Measurements from ENCODE around the gene CNR1. TPM values are rescaled to one million over a fixed set of nuclear protein-coding genes. Genes with fewer than 3 reads are reported as not detected.

Gene CNR1
- total RNA-seq, 4 donors from 2014 or later, result 0.38 to 7.2 (median 2.7) TPM

GRCh38 chr6:88145298-88145963 lies 20.7 kb downstream of the CNR1 start:
- Histone ChIP-seq H3K9me3 (no peaks in the 10 kb centered on the region), H3K27me3 (no peaks in the 10 kb centered on the region), H3K4me1 (no peaks in the 10 kb centered on the region), H3K4me3 (no peak overlapping the region), H3K27ac (no peak overlapping the region), H3K36me3 (no peaks in the 10 kb centered on the region)
- intact Hi-C loops (cut with DNase I), result no loop called here
- WGBS, 2 donors, result 78 to 80% methylated on average over 5 to 6 of the region's 6 CpGs
- no peak for TF ChIP-seq CTCF (IDR thresholded peaks at IDR 0.05)
- TF ChIP-seq POLR2A (IDR thresholded peaks at IDR 0.05), result no peak
- DNase-seq, result no peak

- Histone ChIP-seq H3K36me3 (no peaks in the 10 kb centered on the region), H3K27ac (no peak overlapping the region), H3K4me3 (no peak overlapping the region), H3K27me3 (no peaks in the 10 kb centered on the region), H3K9me3 (no peaks in the 10 kb centered on the region), H3K4me1 (no peaks in the 10 kb centered on the region)
- intact Hi-C loops (cut with DNase I), result no loop called here
- 84 to 95% methylated on average over 10 to 20 of the region's 20 CpGs for WGBS, 2 donors
- no peak for DNase-seq
- TF ChIP-seq CTCF (IDR thresholded peaks at IDR 0.05), result no peak
- no peak for TF ChIP-seq POLR2A (IDR thresholded peaks at IDR 0.05)
Measured at GRCh38 chr6:88144637-88145297, 21.4 kb downstream of the CNR1 start.

GRCh38 chr6:88143421-88144157 lies 22.6 kb downstream of the CNR1 start:
- no peaks in the 10 kb centered on the region for H3K4me1 ChIP-seq
- WGBS, 2 donors, result 64 to 77% methylated on average over 8 to 14 of the region's 14 CpGs
- no peaks in the 10 kb centered on the region for H3K27me3 ChIP-seq
- H3K9me3 ChIP-seq, result no peaks in the 10 kb centered on the region
- no peak overlapping the region for H3K4me3 ChIP-seq
- no peaks in the 10 kb centered on the region for H3K36me3 ChIP-seq
- intact Hi-C loops (cut with DNase I), result no loop called here
- no peak for TF ChIP-seq CTCF (IDR thresholded peaks at IDR 0.05)
- no peak for TF ChIP-seq POLR2A (IDR thresholded peaks at IDR 0.05)
- DNase-seq, result no peak
- H3K27ac ChIP-seq, result no peak overlapping the region

GRCh38 chr6:88142297-88142668 lies 23.9 kb downstream of the CNR1 start:
- 65 to 85% methylated on average over 3 of the region's 3 CpGs for WGBS, 2 donors
- Histone ChIP-seq H3K4me3 (no peak overlapping the region), H3K4me1 (no peaks in the 10 kb centered on the region), H3K27me3 (no peaks in the 10 kb centered on the region), H3K9me3 (no peaks in the 10 kb centered on the region), H3K36me3 (no peaks in the 10 kb centered on the region), H3K27ac (no peak overlapping the region)
- DNase-seq, result no peak
- intact Hi-C loops (cut with DNase I), result no loop called here
- no peak for TF ChIP-seq POLR2A (IDR thresholded peaks at IDR 0.05)
- TF ChIP-seq CTCF (IDR thresholded peaks at IDR 0.05), result no peak

All from esophagus squamous epithelium (tissue), 5 donors.